GM18520 (cell line): ENCODE measurements around the gene ACTN4.
"Not testable (repeated sequence)": the region's sequence is repeated elsewhere in the genome, so short reads cannot be mapped to it uniquely, and the experiment has no call there.

Source experiments
- ATAC-seq: cut with Tn5 transposase; IDR thresholded peaks from one replicate; pipeline ENCODE4 v1.9.1; 2021; ENCODE audit not compliant: unreplicated experiment

The ACTN4 gene

DNA sequence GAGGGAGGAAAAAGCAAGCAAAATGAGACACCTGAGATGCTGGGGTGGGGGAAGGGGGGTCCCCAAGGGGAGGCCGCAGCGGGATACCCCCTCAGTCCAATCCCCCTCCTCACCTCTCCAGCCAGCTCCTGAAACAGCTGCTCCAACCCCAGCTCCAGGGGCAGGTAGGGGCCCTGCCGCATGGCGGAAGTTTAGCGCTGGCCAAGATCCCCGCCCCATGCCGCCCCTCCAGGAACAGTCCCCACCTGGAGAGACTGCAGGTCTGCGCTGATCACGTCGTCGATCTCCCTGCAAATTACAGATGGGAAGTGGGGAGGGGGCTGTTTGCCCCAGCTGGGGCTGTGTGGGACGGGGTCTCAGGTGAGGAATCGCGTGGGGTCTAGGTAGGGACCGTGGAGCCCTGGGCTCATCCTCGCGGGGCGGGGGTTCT is 87.8 kb downstream of the ACTN4 start:
- ATAC-seq = no peak

DNA sequence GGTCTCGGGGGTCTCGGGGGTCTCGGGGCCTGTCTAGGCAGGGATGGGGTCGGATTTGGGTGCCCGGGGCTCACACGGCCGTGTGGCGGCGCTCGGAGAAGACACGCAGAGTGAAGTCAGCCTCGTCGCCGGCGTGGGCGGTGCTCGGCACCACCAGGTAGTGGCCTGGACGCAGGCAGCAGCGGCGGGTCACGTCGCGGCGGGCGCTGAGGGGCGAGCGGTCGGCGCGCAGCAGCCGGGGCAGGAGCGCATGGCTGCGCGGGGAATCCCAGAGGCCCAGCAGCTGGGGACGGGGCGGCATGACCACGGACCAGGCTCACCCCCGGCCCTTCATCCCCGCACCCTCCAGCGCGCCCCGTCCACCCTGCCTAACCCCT is 88.6 kb downstream of the ACTN4 start:
- ATAC-seq = no peak

- no peak for ATAC-seq
Measured at GRCh38 chr19:38736413-38737280, 89.2 kb downstream of the ACTN4 start.

DNA sequence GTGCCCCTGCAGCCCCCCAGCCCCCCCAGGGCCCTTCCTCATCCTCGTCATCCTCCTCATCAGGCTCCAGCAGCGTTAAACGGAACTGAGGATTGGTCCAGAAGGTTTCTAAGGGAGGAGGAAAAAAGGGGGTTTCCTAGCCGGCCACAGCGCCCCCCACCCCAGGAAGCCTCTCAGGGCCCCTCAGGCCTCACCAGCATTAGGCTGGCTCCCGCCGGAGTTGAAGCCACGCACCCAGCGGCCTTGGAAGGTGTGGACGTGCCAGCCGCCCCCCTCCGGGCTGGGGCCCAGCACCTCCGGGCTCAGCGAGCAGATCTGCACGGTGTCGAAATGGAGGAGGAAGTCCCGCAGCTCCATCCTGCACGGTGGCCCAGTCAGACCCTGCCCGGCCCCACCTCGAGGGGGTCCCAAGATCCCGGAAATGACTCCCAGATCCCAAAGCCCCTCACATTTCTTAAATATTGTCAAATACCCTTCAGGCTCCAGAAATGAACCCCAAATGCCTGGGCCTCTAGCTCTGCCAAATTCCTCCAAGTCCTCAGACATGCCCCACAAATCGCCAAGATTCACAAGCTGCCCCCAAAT is 89.9 kb downstream of the ACTN4 start:
- no peak for ATAC-seq

DNA sequence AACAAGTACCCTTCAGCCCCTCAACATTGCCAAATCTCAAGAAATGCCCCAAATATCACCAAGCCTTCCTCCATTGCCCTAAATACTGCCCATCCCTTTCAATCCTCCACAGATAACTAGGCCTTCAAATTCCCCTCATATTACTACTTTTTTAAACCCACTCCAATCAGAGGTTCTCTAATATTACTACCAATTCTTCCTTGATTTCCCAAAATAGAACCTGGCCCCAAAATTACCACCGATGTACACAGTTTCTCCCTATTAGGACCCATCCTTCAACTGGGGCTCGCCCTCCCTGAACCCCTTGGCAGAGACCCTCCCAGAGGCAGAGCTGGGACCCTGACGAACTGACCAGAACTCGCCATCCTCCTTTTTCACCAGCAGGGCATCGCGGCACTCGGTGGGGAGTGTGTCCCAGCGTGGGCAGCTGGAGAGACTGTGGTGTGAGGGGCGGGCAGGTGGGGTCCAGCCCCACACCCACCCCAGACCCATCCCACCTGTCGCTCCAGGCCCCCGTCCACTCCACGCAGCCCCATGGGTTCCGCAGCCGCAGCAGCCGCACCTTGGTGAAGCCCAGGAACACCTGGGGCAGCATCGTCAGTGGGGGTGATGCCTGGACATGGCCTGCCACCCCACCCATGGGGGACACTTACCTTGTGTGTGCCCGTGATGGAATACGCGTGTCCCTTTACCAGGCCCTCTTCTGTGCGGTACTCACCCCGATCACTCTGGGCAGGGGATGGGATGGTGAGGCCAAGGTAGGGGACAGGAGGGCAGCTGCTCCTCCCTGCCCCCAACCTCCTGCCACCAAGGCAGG is 90.7 kb downstream of the ACTN4 start:
- no peak for ATAC-seq

GRCh38 chr19:38739440-38740256 is 92.2 kb downstream of the ACTN4 start:
- no peak for ATAC-seq

DNA sequence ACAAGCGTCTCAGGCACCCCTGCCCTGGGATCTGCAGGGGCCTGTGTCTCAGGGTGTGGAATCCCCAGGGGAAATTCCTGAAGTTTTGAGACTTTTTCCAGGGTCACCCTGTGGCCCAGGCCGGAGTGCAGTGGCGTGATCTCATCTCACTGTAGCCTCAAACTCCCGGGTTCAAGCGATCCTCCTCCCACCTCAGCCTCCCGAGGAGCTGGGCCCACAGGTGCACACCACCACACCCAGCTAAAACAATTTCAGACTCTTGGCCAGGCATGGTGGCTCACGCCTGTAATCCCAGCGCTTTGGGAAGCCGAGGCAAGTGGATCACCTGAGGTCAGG is 92.8 kb downstream of the ACTN4 start:
- ATAC-seq = no peak

GRCh38 chr19:38740932-38741331 is 93.5 kb downstream of the ACTN4 start:
- ATAC-seq = no peak

- ATAC-seq = no peak
Measured at GRCh38 chr19:38741670-38742069, 94.2 kb downstream of the ACTN4 start.

GRCh38 chr19:38742296-38742695 is 94.8 kb downstream of the ACTN4 start:
- no peak for ATAC-seq

DNA sequence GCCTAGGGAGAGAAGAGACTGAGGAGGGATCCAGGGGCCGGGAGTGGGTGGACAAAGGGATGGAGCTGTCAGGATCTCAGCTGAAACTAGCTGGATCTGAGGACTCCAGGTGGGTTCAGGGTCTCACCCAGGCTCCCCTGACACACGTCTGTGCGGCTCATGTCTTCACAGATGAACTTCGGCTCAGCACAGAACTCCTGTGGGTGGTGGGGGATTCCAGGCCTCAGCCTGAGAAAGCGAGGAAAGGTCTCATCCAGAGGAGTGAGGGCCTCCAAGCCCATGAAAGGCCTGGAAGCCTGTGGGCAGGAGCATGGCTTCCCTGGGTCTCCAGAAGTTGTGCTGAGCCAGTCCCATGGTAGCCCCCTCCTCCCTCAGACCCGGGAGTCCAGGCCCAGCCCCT is 95.5 kb downstream of the ACTN4 start:
- ATAC-seq = no peak

- ATAC-seq = no peak
Measured at GRCh38 chr19:38743394-38744297, 96.2 kb downstream of the ACTN4 start.

GRCh38 chr19:38744298-38744681 is 96.8 kb downstream of the ACTN4 start, which contains the start of gene CAPN12:
Gene CAPN12 (minus strand): TSS chr19:38744474. CDS start chr19:38744165, 309 bp downstream.
- no peak for ATAC-seq

DNA sequence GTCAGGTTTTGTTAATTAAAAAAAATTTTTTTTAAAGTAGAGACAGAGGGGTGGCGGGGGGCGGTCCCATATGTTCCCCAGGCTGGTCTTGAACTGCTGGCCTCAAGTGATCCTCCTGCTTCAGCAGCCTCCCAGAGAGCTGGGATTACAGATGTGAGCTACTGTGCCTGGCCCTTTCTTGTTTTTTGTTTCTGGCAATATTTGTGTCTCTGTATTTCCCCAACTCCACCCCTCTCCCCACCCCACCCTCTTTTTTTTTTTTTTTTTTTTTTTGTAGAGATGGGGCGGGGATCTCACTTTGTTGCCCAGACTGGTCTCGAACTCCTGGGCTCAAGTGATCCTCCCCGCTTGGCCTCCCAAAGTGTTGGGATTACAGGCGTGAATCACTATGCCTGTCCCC is 97.4 kb downstream of the ACTN4 start:
- no peak for ATAC-seq

- no peak for ATAC-seq
Measured at GRCh38 chr19:38745316-38745715, 97.9 kb downstream of the ACTN4 start.

DNA sequence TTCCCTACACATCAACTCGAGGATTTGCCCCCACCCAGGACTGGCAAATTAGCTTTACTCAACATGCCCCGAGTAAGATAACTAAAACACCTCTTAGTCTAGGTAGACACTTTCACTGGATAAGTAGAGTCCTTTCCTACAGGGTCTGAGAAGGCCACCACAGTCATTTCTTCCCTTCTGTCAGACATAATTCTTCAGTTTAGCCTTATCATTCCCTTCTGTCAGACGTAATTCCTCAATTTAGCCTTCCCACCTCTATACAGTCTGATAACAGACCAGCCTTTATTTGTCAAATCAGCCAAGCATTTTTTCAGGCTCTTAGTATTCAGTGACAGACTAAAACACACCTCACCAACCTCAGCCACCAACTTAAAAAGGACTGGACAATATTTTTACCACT is 106.3 kb downstream of the ACTN4 start:
- not testable (repeated sequence) for ATAC-seq

DNA sequence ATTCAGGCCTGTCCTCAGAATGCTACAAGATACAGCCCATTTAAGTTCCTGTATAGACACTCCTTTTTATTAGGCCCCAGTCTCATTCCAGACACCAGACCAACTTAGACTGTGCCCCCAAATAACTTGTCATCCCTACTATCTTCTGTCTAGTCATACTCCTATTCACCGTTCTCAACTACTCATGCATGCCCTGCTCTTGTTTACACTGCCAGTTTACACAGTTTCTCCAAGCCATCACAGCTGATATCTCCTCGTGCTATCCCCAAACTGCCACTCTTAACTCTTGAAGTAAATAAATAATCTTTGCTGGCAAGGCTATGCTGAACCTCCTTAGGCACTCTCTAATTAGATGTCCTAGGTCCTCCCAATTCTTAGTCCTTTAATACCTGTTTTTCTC is 106.7 kb downstream of the ACTN4 start:
- ATAC-seq = not testable (repeated sequence)

DNA sequence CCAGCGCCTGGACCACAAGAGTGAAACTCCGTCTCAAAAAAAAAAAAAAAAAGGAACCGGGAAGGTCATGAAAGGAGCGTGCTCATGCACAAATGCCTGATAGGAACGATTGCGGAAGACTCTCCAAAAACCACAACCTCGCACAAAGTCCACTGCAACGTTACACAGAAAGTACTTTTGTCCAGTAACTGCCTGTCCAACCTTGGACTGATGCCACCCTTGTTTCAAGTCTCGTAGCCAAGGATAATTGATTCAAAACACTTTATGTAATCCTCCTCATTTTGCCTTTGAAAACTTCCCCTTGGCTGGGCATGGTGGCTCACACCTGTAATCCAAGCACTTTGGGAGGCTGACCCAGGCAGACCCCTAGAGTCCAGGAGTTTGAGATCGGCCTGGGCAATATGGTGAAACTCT is 112.1 kb downstream of the ACTN4 start:
- ATAC-seq = no peak

DNA sequence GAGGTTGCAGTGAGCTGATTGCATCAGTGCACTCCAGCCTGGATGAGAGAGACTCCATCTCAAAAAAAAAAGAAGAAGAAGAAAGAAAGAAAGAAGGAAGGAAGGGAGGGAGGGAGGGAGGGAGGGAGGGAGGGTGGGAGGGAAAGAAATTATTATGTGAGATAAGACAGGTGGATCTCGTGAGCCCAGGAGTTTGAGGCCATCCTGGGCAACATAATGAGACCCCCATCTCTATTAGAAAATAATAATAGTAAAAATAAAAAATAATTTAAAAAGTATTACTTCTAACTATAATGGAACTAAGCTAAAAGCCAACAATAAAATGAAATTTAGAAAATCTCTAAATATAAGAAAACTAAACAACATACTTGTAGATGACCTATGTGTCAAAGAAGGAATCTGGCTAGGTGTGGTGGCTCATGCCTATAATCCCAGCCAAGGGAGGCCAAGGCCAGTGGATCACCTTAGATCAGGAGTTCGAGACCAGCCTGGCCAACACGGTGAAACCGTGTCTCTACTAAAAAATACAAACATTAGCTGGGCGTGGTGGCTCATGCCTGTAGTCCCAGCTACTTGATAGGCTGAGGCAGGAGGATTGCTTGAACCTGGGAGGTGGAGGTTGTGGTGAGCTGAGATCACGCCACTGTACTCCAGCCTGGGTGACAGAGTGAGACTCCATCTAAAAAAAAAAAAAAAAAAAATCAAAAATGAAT is 113.5 kb downstream of the ACTN4 start:
- not testable (repeated sequence) for ATAC-seq
